GM04503 (cell line): ENCODE data around the gene NKAIN2.

Experiments used
- DNase-seq: peaks from one replicate; pipeline ENCODE4 v3.0.0-alpha.2; 2012; ENCODE audit warnings: low read depth

NKAIN2 gene

DNA sequence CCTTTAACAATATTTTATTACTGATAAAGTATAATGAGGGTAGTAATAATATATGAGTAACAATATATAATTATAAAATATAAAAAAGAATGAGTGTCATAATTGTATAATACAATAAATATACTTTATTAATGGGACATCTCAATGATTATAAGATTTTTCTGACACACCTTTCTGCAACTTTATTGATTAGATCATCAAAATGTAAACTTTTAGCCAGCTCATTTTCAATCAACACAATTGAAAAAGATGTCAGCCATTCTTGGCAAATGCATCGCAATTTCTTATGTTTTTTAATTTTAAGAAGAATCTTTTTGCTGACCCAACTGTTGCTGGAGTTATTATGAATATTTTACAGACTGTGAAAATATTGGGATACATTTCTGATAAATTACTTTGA lies 1026.2 kb downstream of the NKAIN2 start:
- DNase-seq, result no peak

GRCh38 chr6:124830506-124830905 lies 1026.8 kb downstream of the NKAIN2 start:
- no peak for DNase-seq

DNA sequence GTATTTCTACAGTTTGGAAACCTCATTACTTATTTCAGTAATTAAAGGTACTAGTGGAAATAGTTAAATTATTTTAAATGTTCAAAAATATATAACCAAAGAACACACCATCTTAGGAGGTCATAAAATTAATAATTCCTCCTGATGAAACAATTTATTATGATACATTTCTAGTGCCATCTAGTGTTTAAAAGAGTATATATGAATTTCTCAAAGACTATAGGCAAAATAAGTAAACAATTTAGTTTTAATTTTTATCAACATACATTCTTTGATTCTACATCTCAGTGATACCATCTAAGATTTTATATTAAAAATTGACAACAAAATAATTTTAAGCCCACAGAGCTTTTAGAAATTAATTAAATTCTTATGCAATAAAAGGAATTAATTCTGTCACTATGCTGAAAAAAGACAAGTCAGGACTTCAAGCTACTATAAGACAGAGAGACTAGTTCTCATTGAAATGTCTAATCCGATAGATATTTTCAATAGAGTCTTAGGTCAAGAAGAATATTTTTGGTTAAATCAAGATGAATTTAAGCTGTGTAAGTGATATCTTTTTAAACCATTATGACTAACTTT lies 1050.8 kb downstream of the NKAIN2 start:
- DNase-seq, result no peak

- DNase-seq, result no peak
These were observed 1054.1 kb downstream of the NKAIN2 start for GRCh38 chr6:124857746-124858145.

DNA sequence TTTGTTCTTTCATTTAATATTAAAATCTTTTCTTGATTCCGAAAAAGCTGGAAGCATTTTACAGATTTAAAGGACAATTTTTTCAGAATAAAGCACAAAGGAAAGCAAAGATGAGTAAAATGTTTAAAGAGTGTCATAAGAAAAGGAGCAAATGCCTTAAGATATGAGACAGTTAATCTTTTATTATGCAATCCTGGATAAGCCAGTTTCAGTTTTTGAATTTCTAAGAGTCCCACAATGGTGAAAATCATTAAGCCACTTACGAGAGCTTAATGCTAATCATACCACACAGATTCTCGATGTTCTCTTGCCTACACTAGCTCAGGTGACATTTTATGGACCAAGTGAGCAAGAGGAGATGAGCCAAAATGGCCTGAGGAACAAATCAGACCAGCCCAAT lies 1054.9 kb downstream of the NKAIN2 start:
- no peak for DNase-seq

DNA sequence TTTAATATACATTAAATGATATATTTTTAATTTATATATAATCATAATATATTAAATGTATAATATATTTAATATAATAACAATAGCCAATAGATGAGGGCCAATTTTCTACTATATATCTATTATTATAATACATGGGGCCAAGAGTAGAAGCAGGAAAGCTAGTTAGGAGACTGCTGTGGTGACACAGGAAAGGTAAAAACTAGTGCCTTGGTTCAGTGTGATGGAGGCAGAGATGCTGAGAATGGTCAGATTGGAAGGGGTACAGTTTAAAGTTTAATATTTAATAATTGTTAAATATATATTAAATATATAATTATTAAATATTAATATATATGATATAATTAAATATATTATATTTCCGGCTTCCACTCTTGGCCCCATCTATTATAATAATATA lies 1055.7 kb downstream of the NKAIN2 start:
- DNase-seq, result no peak

- no peak for DNase-seq
These were observed 1062.4 kb downstream of the NKAIN2 start for GRCh38 chr6:124866040-124866439.

DNA sequence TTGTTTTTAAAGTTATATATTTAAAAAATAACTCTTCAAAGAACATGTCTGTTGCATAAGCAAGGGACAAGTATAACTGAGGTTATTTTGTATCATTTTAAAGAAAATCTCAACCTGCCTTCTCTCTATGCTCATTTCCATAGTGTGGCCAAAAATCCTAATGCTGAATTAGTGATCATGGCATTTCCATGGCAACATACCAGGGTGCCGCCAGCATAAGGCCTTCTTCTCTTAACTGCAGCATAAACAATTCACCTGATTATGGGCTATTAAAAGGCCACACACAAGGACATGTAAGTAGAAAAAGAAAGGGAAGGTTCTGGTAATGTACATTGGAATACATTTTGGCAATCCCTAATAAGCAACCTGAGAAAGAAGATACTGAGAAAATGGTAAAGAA lies 1063.5 kb downstream of the NKAIN2 start:
- no peak for DNase-seq

- no peak for DNase-seq
These were observed 1064.8 kb downstream of the NKAIN2 start for GRCh38 chr6:124868481-124868880.

GRCh38 chr6:124869416-124869815 lies 1065.8 kb downstream of the NKAIN2 start:
- no peak for DNase-seq

DNA sequence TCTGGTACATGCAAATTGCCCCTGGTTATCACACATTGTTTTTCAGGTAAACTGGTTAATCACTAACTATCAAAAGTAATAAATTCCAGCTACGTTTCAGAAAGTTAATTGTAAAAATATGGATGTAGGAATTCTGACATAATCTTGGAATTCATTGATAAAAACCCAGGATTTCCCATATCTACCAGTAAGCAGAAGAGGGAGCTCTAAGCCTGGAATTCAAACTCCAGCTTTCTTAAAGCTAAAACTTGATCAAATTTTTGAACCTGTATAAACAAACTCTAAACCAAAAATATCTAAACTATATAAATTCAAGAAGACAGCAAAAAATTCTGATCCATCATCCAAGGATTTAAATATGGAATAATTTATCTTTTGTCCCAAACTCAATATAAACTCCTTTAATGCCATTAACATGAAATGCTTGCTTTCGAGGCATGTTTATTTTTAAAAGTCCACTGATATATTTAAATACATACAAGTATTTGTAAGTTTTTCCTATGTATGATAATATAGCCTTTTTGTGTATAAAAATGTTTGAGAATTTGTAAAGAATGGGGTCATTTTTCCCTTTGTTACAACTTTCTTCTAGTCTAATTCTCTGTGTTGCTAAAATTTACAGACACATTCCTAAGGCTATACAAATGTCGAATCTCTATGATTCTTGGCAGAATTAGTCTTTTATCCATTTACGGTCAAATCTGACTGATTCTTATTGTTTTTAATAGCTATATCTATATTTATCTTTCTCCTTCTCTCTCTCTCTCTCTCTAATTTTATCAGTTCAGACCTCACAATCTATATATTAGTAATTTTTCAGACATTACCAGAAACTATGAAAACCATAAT lies 1067.2 kb downstream of the NKAIN2 start:
- no peak for DNase-seq

GRCh38 chr6:124872361-124873065 lies 1068.8 kb downstream of the NKAIN2 start:
- no peak for DNase-seq

- DNase-seq, result no peak
These were observed 1069.4 kb downstream of the NKAIN2 start for GRCh38 chr6:124873066-124873410.
